Stomach (tissue), 9 donors: ENCODE results near the gene ADARB2. TPM values are rescaled to one million over a fixed set of nuclear protein-coding genes. Genes with fewer than 3 reads are reported as not detected.

Experiments
- DNase-seq, 2 donors: peaks; one replicate each; pipeline versions ENCODE4 v3.0.0 to v3.0.0-alpha.2; 2013 to 2019
- H3K27ac ChIP-seq, 5 donors: fragments of 200-600 bp in 4 of 5; sonication (generic) in 4 of 5; one replicate each; pipeline ENCODE4 v1.5.1; 2013 to 2019; ENCODE audit warnings: mild to moderate bottlenecking in 1 of 5, moderate library complexity in 1 of 5
- H3K27me3 ChIP-seq, 3 donors: fragments of 200-600 bp; sonication (generic); one replicate each; pipeline ENCODE4 v1.5.1; 2017 to 2019; ENCODE audit warnings: mixed run types in 1 of 3
- H3K36me3 ChIP-seq, 4 donors: fragments of 200-600 bp; sonication (generic); 1 replicate in 3 of 4; 2 replicates in 1 of 4; pipeline ENCODE4 v1.5.1; 2016 to 2019
- H3K4me1 ChIP-seq, 4 donors: fragments of 200-600 bp; sonication (generic); one replicate each; pipeline ENCODE4 v1.5.1; 2016 to 2019
- H3K4me3 ChIP-seq, 4 donors: fragments of 200-600 bp; sonication (generic) in 3 of 4; one replicate each; pipeline ENCODE4 v1.5.1; 2016 to 2019; ENCODE audit warnings: mild to moderate bottlenecking in 1 of 4
- H3K9me3 ChIP-seq, 4 donors: fragments of 200-600 bp; sonication (generic); one replicate each; pipeline ENCODE4 v1.5.1; 2016 to 2019
- EP300 ChIP-seq: sonication (generic); formaldehyde crosslinking; IDR thresholded peaks from one replicate; pipeline ENCODE4 v1.6.1; 2017; ENCODE audit warnings: antibody characterized with exemption
- POLR2A ChIP-seq, 4 donors: fragments of 450-650 bp; IDR thresholded peaks; one replicate each; pipeline ENCODE4 v1.6.1; 2016; ENCODE audit warnings: antibody characterized with exemption in 4 of 4, control low read depth in 2 of 4, mild to moderate bottlenecking in 1 of 4, moderate library complexity in 1 of 4
- POLR2AphosphoS5 ChIP-seq, 3 donors: sonication (generic); formaldehyde crosslinking; IDR thresholded peaks; one replicate each; pipeline ENCODE4 v1.6.1; 2016; ENCODE audit warnings: antibody characterized with exemption in 3 of 3
- WGBS, 5 donors: extraction: QIAGEN DNeasy Blood & Tissue Kit in 3 of 5; methylation state at CpG; one replicate each; pipeline versions ENCODE4 v1.1.5 to v1.1.7; 2013 to 2018; 5-methylcytosine and 5-hydroxymethylcytosine counted together
- intact Hi-C: fragments of 100-400 bp; cut with DNase I; formaldehyde crosslinking; loops from one replicate; pipeline ENCODE4 v1.15.1; 2023; ENCODE audit warnings: low total_unique reads
- polyA plus RNA-seq, 3 donors: library from polyadenylated mRNA; stranded (reverse); fragments of 200-250 nt; gene quantifications; one replicate each; pipeline ENCODE4 v1.2.3, GENCODE V29; 2013
- total RNA-seq, 5 donors: library from RNA; depleted of rRNA; stranded (reverse); fragments of >200 nt; gene quantifications; one replicate each; pipeline versions ENCODE4 v1.1.0 to v1.2.3, GENCODE V29; 2014 to 2016
- TF ChIP-seq, protein P1 (sequence below), 7 experiments: fragments of 450-650 bp in 4 of 7; fragments of 200-600 bp in 3 of 7; sonication (generic) in 3 of 7; IDR thresholded peaks; one replicate each; pipeline ENCODE4 v1.5.1; 2016 to 2019; ENCODE audit warnings: antibody characterized with exemption in 7 of 7, control low read depth in 2 of 7, mild to moderate bottlenecking in 1 of 7
- donor health status: healthy with polysubstance abuse.
- donor health status: Bipolar disorder and iron deficiency.
- donor health status: healthy.

ADARB2 gene
- total and polyA plus RNA-seq, 8 donors, result 0.55 to 4.1 (median 1.4) TPM; not detected in 1

DNA sequence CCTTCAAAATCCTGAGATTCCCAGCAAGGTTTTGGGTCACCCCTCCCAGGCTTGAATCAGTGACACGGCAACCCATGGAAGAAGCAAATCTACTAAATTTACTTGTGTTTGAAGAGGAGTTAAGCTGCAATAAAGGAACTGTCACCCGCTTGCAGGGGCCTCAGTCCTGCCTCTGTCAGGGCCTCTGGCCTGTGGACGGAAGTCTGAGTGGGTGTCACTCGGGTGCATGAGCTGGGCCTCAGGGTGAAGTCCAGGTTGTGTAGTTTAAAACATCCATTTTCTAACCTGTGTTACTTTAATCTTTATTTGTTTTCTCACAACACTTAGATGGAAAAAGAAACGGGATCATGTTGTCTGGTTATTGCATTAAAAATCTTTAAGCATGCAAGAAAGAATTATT is 234.9 kb downstream of the ADARB2 start:
- H3K4me1 ChIP-seq, result no peaks in the 10 kb centered on the region
- no peak for TF ChIP-seq POLR2AphosphoS5 (IDR thresholded peaks at IDR 0.05)
- TF ChIP-seq, protein P1, sequence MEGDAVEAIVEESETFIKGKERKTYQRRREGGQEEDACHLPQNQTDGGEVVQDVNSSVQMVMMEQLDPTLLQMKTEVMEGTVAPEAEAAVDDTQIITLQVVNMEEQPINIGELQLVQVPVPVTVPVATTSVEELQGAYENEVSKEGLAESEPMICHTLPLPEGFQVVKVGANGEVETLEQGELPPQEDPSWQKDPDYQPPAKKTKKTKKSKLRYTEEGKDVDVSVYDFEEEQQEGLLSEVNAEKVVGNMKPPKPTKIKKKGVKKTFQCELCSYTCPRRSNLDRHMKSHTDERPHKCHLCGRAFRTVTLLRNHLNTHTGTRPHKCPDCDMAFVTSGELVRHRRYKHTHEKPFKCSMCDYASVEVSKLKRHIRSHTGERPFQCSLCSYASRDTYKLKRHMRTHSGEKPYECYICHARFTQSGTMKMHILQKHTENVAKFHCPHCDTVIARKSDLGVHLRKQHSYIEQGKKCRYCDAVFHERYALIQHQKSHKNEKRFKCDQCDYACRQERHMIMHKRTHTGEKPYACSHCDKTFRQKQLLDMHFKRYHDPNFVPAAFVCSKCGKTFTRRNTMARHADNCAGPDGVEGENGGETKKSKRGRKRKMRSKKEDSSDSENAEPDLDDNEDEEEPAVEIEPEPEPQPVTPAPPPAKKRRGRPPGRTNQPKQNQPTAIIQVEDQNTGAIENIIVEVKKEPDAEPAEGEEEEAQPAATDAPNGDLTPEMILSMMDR (IDR thresholded peaks at IDR 0.05), result no peak
- TF ChIP-seq POLR2A (IDR thresholded peaks at IDR 0.05), result no peak
- no peak for TF ChIP-seq EP300
- DNase-seq, result no peak
- H3K4me3 ChIP-seq, result no peak overlapping the region
- H3K27ac ChIP-seq, result no peak overlapping the region
- WGBS, 5 donors, result 67 to 85% (median 76%) methylated on average over 5 of the region's 5 CpGs
- H3K36me3 ChIP-seq, result no peaks in the 10 kb centered on the region
- peaks cover 0 to 9% (median 0%) of the 10 kb centered on the region in 3 donors for H3K27me3 ChIP-seq
- peaks cover 0 to 4% (median 0%) of the 10 kb centered on the region in 4 donors for H3K9me3 ChIP-seq
- intact Hi-C loops, result no loop called here

GRCh38 chr10:1499359-1499957 is 237.9 kb downstream of the ADARB2 start:
- peaks cover 0 to 4% (median 0%) of the 10 kb centered on the region in 4 donors for H3K9me3 ChIP-seq
- intact Hi-C loops, result no loop called here
- H3K27me3 ChIP-seq, result no peaks in the 10 kb centered on the region
- no peaks in the 10 kb centered on the region for H3K36me3 ChIP-seq
- H3K4me3 ChIP-seq, result no peak overlapping the region
- TF ChIP-seq POLR2A (IDR thresholded peaks at IDR 0.05) (no peak), POLR2AphosphoS5 (IDR thresholded peaks at IDR 0.05) (no peak), EP300 (no peak)
- TF ChIP-seq, protein P1 (IDR thresholded peaks at IDR 0.05), result no peak
- no peak for DNase-seq
- 83 to 91% (median 89%) methylated on average over 3 of the region's 3 CpGs for WGBS, 5 donors
- H3K4me1 ChIP-seq, result no peaks in the 10 kb centered on the region
- H3K27ac ChIP-seq, result no peak overlapping the region

- no peak for TF ChIP-seq POLR2AphosphoS5 (IDR thresholded peaks at IDR 0.05)
- H3K4me3 ChIP-seq, result no peak overlapping the region
- no peaks in the 10 kb centered on the region for H3K27me3 ChIP-seq
- intact Hi-C loops, result no loop called here
- H3K9me3 ChIP-seq, result peaks cover 0 to 4% (median 0%) of the 10 kb centered on the region in 4 donors
- 85 to 91% (median 88%) methylated on average over 5 of the region's 5 CpGs for WGBS, 5 donors
- no peak for DNase-seq
- H3K27ac ChIP-seq, result no peak overlapping the region
- H3K4me1 ChIP-seq, result no peaks in the 10 kb centered on the region
- H3K36me3 ChIP-seq, result no peaks in the 10 kb centered on the region
Measured at GRCh38 chr10:1498746-1499358, 238.5 kb downstream of the ADARB2 start.

DNA sequence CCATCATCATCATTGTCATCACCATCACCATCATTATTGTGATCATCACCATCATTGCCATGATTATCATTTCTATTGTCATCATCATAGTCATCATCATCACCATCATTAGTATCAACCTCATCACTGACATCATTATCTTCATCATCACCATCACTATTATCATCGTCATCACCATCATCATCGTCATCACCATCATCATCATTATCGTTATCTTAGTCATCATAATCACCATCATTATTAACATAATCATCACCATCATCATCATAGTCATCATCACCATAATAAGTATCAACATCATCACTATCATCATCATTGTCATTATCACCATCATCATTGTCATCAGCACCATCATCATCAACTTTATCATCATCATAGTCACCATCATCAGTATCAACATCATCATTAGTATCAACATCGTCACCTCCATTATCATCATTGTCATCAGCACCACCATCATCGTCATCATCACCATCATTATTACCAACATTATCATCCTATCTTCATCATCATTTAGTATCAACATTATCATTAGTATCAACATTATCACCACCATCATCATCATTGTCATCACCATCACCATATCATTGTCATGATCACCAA is 241.3 kb downstream of the ADARB2 start:
- Histone ChIP-seq H3K27ac (no peak overlapping the region), H3K9me3 (peaks cover 0 to 4% (median 0%) of the 10 kb centered on the region in 4 donors), H3K36me3 (no peaks in the 10 kb centered on the region), H3K27me3 (no peaks in the 10 kb centered on the region), H3K4me1 (no peaks in the 10 kb centered on the region), H3K4me3 (no peak overlapping the region)
- no peak for DNase-seq
- intact Hi-C loops, result no loop called here
- 95 to 99% (median 96%) methylated on average over 5 of the region's 5 CpGs for WGBS, 5 donors
- TF ChIP-seq POLR2AphosphoS5 (IDR thresholded peaks at IDR 0.05) (no peak), POLR2A (IDR thresholded peaks at IDR 0.05) (no peak), EP300 (no peak)
- TF ChIP-seq, protein P1 (IDR thresholded peaks at IDR 0.05), result no peak

- H3K4me1 ChIP-seq, result no peaks in the 10 kb centered on the region
- no peaks in the 10 kb centered on the region for H3K36me3 ChIP-seq
- no peak for DNase-seq
- H3K4me3 ChIP-seq, result no peak overlapping the region
- TF ChIP-seq, protein P1 (IDR thresholded peaks at IDR 0.05), result no peak
- TF ChIP-seq POLR2A (IDR thresholded peaks at IDR 0.05) (no peak), EP300 (no peak), POLR2AphosphoS5 (IDR thresholded peaks at IDR 0.05) (no peak)
- no peaks in the 10 kb centered on the region for H3K9me3 ChIP-seq
- H3K27me3 ChIP-seq, result no peaks in the 10 kb centered on the region
- WGBS, 5 donors, result 68 to 84% (median 77%) methylated on average over 9 of the region's 9 CpGs
- intact Hi-C loops, result no loop called here
- H3K27ac ChIP-seq, result no peak overlapping the region
Measured at GRCh38 chr10:1492641-1493040, 244.7 kb downstream of the ADARB2 start.
